Measurements from ENCODE around the gene DLST.

Gene DLST

GRCh38 chr14:74866708-74867389 is 14.9 kb upstream of the DLST start:
- TF ChIP-seq OSR1 (CRISPR knock-in tag; IDR thresholded peaks at IDR 0.05) (no peak), SNAI2 (CRISPR knock-in tag; IDR thresholded peaks at IDR 0.05) (no peak), ZC3H10 (CRISPR knock-in tag; IDR thresholded peaks at IDR 0.05) (no peak)
- no peak for ATAC-seq

- no peak for ATAC-seq
- TF ChIP-seq OSR1 (CRISPR knock-in tag; IDR thresholded peaks at IDR 0.05), result no peak
Observed at GRCh38 chr14:74867673-74868072, 14.0 kb upstream of the DLST start.

- TF ChIP-seq ESRRG (CRISPR knock-in tag; IDR thresholded peaks at IDR 0.05) (no peak), ARNTL (CRISPR knock-in tag; IDR thresholded peaks at IDR 0.05; ENCODE audit: borderline replicate concordance, low read depth) (no peak), ZNF565 (CRISPR knock-in tag; conservative IDR thresholded peaks at IDR 0.05; ENCODE audit: low read depth) (no peak), POU6F1 (CRISPR knock-in tag; IDR thresholded peaks at IDR 0.05; ENCODE audit: borderline replicate concordance, low read depth) (no peak), TSHZ2 (CRISPR knock-in tag; IDR thresholded peaks at IDR 0.05) (no peak), CSRNP3 (CRISPR knock-in tag; IDR thresholded peaks at IDR 0.05) (no peak), ISL1 (CRISPR knock-in tag; IDR thresholded peaks at IDR 0.05) (no peak), TCF4 (CRISPR knock-in tag; IDR thresholded peaks at IDR 0.05; ENCODE audit: borderline replicate concordance) (no peak), CREB5 (CRISPR knock-in tag; IDR thresholded peaks at IDR 0.05; ENCODE audit: low read depth) (no peak), RARB (CRISPR knock-in tag; IDR thresholded peaks at IDR 0.05) (no peak)
- no peak for ATAC-seq
Observed at GRCh38 chr14:74868739-74869138, 13.0 kb upstream of the DLST start.

- TF ChIP-seq TOX (CRISPR knock-in tag; IDR thresholded peaks at IDR 0.05; ENCODE audit: borderline replicate concordance), result no peak
- no peak for TF ChIP-seq POU6F1 (CRISPR knock-in tag; IDR thresholded peaks at IDR 0.05; ENCODE audit: borderline replicate concordance, low read depth)
- no peak for TF ChIP-seq PATZ1 (CRISPR knock-in tag; IDR thresholded peaks at IDR 0.05; ENCODE audit: borderline replicate concordance)
- no peak for TF ChIP-seq ARNTL (CRISPR knock-in tag; IDR thresholded peaks at IDR 0.05; ENCODE audit: borderline replicate concordance, low read depth)
- TF ChIP-seq ZNF8 (CRISPR knock-in tag; IDR thresholded peaks at IDR 0.05), result no peak
- TF ChIP-seq ZFP3 (CRISPR knock-in tag; IDR thresholded peaks at IDR 0.05), result no peak
- TF ChIP-seq ZNF70 (CRISPR knock-in tag; IDR thresholded peaks at IDR 0.05), result no peak
- TF ChIP-seq ZNF565 (CRISPR knock-in tag; conservative IDR thresholded peaks at IDR 0.05; ENCODE audit: low read depth), result no peak
- ATAC-seq, result no peak
Observed at GRCh38 chr14:74871819-74872218, 9.9 kb upstream of the DLST start.

Measured in SK-N-SH treated with all-trans-retinoic acid at 6 μM for 48 hours (cell line).